Tibial nerve (tissue), 4 donors: ENCODE measurements around the gene NFKB1. TPM values are rescaled to one million over a fixed set of nuclear protein-coding genes. Genes with fewer than 3 reads are reported as not detected.

Experiments used
- DNase-seq, 2 donors: peaks; one replicate each; pipeline ENCODE4 v3.0.0-alpha.2; 2019; ENCODE audit warnings: low spot score in 2 of 2
- H3K27ac ChIP-seq, 4 donors: fragments of 200-600 bp; sonication (generic) in 3 of 4; one replicate each; pipeline ENCODE4 v1.5.1; 2017 to 2019; ENCODE audit warnings: mild to moderate bottlenecking in 1 of 4
- H3K27me3 ChIP-seq, 2 donors: fragments of 200-600 bp; sonication (generic) in 1 of 2; one replicate each; pipeline versions ENCODE4 v1.5.1 to v1.6.0; 2017 to 2019
- H3K36me3 ChIP-seq, 3 donors: fragments of 200-600 bp; sonication (generic); one replicate each; pipeline ENCODE4 v1.5.1; 2018 to 2019
- H3K4me1 ChIP-seq, 4 donors: fragments of 200-600 bp; sonication (generic) in 3 of 4; one replicate each; pipeline ENCODE4 v1.5.1; 2017 to 2019
- H3K4me3 ChIP-seq, 4 donors: fragments of 200-600 bp; sonication (generic) in 3 of 4; one replicate each; pipeline ENCODE4 v1.5.1; 2017 to 2019; ENCODE audit warnings: mild to moderate bottlenecking in 1 of 4, moderate library complexity in 1 of 4
- H3K9me3 ChIP-seq, 4 donors: fragments of 200-600 bp; sonication (generic) in 3 of 4; one replicate each; pipeline ENCODE4 v1.5.1; 2017 to 2019
- CTCF ChIP-seq, 5 experiments: fragments of 200-600 bp in 3 of 5; fragments of 450-650 bp in 2 of 5; sonication (generic) in 3 of 5; IDR thresholded peaks; one replicate each; pipeline ENCODE4 v1.5.1; 2016 to 2019; ENCODE audit warnings: antibody characterized with exemption in 5 of 5, mild to moderate bottlenecking in 3 of 5, moderate library complexity in 2 of 5
- EP300 ChIP-seq, 2 donors: sonication (generic); formaldehyde crosslinking; IDR thresholded peaks; one replicate each; pipeline ENCODE4 v1.6.1; 2017; ENCODE audit warnings: antibody characterized with exemption in 2 of 2, mild to moderate bottlenecking in 1 of 2
- POLR2A ChIP-seq, 2 donors: fragments of 450-650 bp; IDR thresholded peaks; one replicate each; pipeline ENCODE4 v1.6.1; 2017; ENCODE audit warnings: antibody characterized with exemption in 2 of 2, mild to moderate bottlenecking in 2 of 2, moderate library complexity in 2 of 2
- WGBS, 2 donors: methylation state at CpG; one replicate each; pipeline ENCODE4 v1.1.5; 2018; 5-methylcytosine and 5-hydroxymethylcytosine counted together
- total RNA-seq, 4 donors: library from RNA; depleted of rRNA; stranded (reverse); fragments of >200 nt; gene quantifications; one replicate each; pipeline ENCODE4 v1.1.0, GENCODE V29; 2016

NFKB1 gene
- total RNA-seq, 4 donors from 2014 or later: 21.6 to 44.8 (median 28.3) TPM

GRCh38 chr4:102526532-102526931, 25.4 kb downstream of the NFKB1 start:
- WGBS, 2 donors: 95% methylated on average over 4 of the region's 4 CpGs
- Histone ChIP-seq H3K36me3 (peaks cover 0 to 7% (median 0%) of the 10 kb centered on the region in 3 donors), H3K27ac (no peak overlapping the region), H3K27me3 (no peaks in the 10 kb centered on the region), H3K4me3 (no peak overlapping the region), H3K4me1 (peaks cover 0 to 52% (median 13%) of the 10 kb centered on the region in 4 donors), H3K9me3 (no peaks in the 10 kb centered on the region)
- no peak for DNase-seq
- no peak for TF ChIP-seq CTCF (IDR thresholded peaks at IDR 0.05)
- TF ChIP-seq POLR2A (IDR thresholded peaks at IDR 0.05): no peak
- no peak for TF ChIP-seq EP300 (IDR thresholded peaks at IDR 0.05)

- 53 to 54% methylated on average over 7 of the region's 7 CpGs for WGBS, 2 donors
- Histone ChIP-seq H3K27ac (no peak overlapping the region), H3K9me3 (no peaks in the 10 kb centered on the region), H3K4me1 (peaks cover 0 to 40% (median 11%) of the 10 kb centered on the region in 4 donors), H3K36me3 (peaks cover 0 to 7% (median 0%) of the 10 kb centered on the region in 3 donors), H3K4me3 (no peak overlapping the region), H3K27me3 (no peaks in the 10 kb centered on the region)
- no peak for TF ChIP-seq POLR2A (IDR thresholded peaks at IDR 0.05)
- TF ChIP-seq CTCF (IDR thresholded peaks at IDR 0.05): no peak
- TF ChIP-seq EP300 (IDR thresholded peaks at IDR 0.05): no peak
- DNase-seq: no peak
Measured at GRCh38 chr4:102527695-102528283, 26.6 kb downstream of the NFKB1 start.

GRCh38 chr4:102529977-102530376, 28.8 kb downstream of the NFKB1 start:
- H3K36me3 ChIP-seq: peaks cover 0 to 18% (median 0%) of the 10 kb centered on the region in 3 donors
- no peaks in the 10 kb centered on the region for H3K27me3 ChIP-seq
- H3K27ac ChIP-seq: no peak overlapping the region
- WGBS, 2 donors: 33 to 63% methylated on average over 1 of the region's 1 CpG
- no peaks in the 10 kb centered on the region for H3K9me3 ChIP-seq
- no peak overlapping the region for H3K4me3 ChIP-seq
- no peak for DNase-seq
- H3K4me1 ChIP-seq: peaks cover 0 to 30% (median 7%) of the 10 kb centered on the region in 4 donors
- no peak for TF ChIP-seq CTCF (IDR thresholded peaks at IDR 0.05)
- TF ChIP-seq EP300 (IDR thresholded peaks at IDR 0.05): no peak
- TF ChIP-seq POLR2A (IDR thresholded peaks at IDR 0.05): no peak

GRCh38 chr4:102530986-102531385, 29.8 kb downstream of the NFKB1 start:
- H3K4me3 ChIP-seq: no peak overlapping the region
- H3K27me3 ChIP-seq: no peaks in the 10 kb centered on the region
- TF ChIP-seq POLR2A (IDR thresholded peaks at IDR 0.05) (no peak), EP300 (IDR thresholded peaks at IDR 0.05) (no peak), CTCF (IDR thresholded peaks at IDR 0.05) (no peak)
- H3K36me3 ChIP-seq: peaks cover 0 to 18% (median 0%) of the 10 kb centered on the region in 3 donors
- no peak for DNase-seq
- peaks cover 0 to 33% (median 7%) of the 10 kb centered on the region in 4 donors for H3K4me1 ChIP-seq
- 92 to 93% methylated on average over 2 of the region's 2 CpGs for WGBS, 2 donors
- H3K9me3 ChIP-seq: no peaks in the 10 kb centered on the region
- H3K27ac ChIP-seq: no peak overlapping the region

- no peaks in the 10 kb centered on the region for H3K27me3 ChIP-seq
Measured at GRCh38 chr4:102531462-102531861, 30.3 kb downstream of the NFKB1 start.

More at GRCh38 chr4:102531462-102531861, 30.3 kb downstream of the NFKB1 start:
- Histone ChIP-seq H3K4me1 (peaks cover 0 to 34% (median 7%) of the 10 kb centered on the region in 4 donors), H3K27ac (no peak overlapping the region), H3K9me3 (no peaks in the 10 kb centered on the region), H3K36me3 (peaks cover 0 to 18% (median 0%) of the 10 kb centered on the region in 3 donors), H3K4me3 (no peak overlapping the region)
- TF ChIP-seq EP300 (IDR thresholded peaks at IDR 0.05): no peak
- no peak for TF ChIP-seq POLR2A (IDR thresholded peaks at IDR 0.05)
- no peak for TF ChIP-seq CTCF (IDR thresholded peaks at IDR 0.05)
- 91 to 96% methylated on average over 1 of the region's 1 CpG for WGBS, 2 donors
- DNase-seq: no peak
